ENCODE results near the gene SCN2A.

Gene SCN2A

DNA sequence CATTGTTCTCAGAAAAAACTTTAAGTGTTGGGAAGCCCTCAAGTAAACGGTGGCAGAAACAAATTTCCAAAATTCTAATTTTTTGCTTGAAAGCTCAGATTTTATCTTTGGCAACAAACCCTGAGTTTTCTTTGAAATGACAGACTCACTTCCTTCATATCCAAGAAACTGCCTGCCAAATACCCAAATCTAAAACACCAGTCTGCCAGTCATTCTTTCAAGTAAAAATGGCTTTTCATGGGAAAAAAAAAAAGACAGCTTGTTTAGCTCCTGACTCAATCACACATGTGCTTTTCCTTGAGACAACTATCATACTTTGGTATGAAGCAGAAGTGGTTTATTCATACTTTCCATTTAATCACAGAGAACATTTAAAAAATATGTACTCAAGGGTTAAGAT is 189.7 kb downstream of the SCN2A start:
- CTCF ChIA-PET = interaction anchor here (1.1 kb wide), 1 partner anchor 10 kb away, joined by 3 read pairs; no protein-coding TSS in a partner anchor

DNA sequence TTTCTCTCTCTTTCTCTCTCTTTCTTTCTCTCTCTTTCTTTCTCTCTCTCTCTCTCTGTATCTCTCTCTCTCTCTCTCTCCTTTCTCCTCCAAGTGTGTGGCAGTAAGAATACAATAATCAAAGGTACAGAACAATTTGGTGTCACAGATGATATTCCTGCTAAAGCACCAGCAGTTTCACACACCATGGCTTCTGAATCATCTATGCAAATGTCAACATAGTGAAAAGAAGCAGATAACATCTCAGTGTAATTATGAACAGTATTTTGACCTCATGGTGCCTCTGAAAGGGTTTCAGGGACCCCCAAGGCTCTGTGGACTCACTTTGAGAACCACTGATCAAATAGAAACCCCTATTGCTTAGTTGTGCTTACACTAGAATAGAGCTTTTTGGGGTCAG is 191.8 kb downstream of the SCN2A start:
- CTCF ChIA-PET = interaction anchor here (0.6 kb wide), 1 partner anchor 634 kb away, joined by 3 read pairs; no protein-coding TSS in a partner anchor
- POLR2A ChIA-PET = no interaction called here

More for the DNA sequence above, 189.7 kb downstream of the SCN2A start:
- POLR2A ChIA-PET = no interaction called here
- H3K4me3 ChIP-seq (ENCODE audit: low read depth, low read length) = no peak overlapping the region
- no peaks in the 10 kb centered on the region for H3K36me3 ChIP-seq (ENCODE audit: control insufficient read depth in 2 of 2, insufficient read depth in 1 of 2, low read length in 2 of 2)
- TF ChIP-seq ZNF394 (tag by site-specific recombination; IDR thresholded peaks at IDR 0.05; ENCODE audit: borderline replicate concordance) (no peak), ZBTB10 (tag by site-specific recombination; IDR thresholded peaks at IDR 0.05) (no peak), ZNF571 (tag by site-specific recombination; IDR thresholded peaks at IDR 0.05) (no peak), ZNF140 (tag by site-specific recombination; IDR thresholded peaks at IDR 0.05) (no peak), ZNF114 (tag by site-specific recombination; IDR thresholded peaks at IDR 0.05) (no peak), ZBTB20 (tag by site-specific recombination; IDR thresholded peaks at IDR 0.05) (no peak), ZNF19 (tag by site-specific recombination; IDR thresholded peaks at IDR 0.05; ENCODE audit: low read depth) (no peak), ZBTB17 (tag by site-specific recombination; IDR thresholded peaks at IDR 0.05) (no peak)
- TF ChIP-seq, protein P1, sequence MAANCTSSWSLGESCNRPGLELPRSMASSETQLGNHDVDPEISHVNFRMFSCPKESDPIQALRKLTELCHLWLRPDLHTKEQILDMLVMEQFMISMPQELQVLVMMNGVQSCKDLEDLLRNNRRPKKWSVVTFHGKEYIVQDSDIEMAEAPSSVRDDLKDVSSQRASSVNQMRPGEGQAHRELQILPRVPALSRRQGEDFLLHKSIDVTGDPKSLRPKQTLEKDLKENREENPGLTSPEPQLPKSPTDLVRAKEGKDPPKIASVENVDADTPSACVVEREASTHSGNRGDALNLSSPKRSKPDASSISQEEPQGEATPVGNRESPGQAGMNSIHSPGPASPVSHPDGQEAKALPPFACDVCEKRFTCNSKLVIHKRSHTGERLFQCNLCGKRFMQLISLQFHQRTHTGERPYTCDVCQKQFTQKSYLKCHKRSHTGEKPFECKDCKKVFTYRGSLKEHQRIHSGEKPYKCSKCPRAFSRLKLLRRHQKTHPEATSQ (tag by site-specific recombination; IDR thresholded peaks at IDR 0.05) = no peak
- no peak overlapping the region for H3K27ac ChIP-seq (ENCODE audit: extremely low read depth, low read depth, low read length)
- H3K9me3 ChIP-seq (ENCODE audit: control insufficient read depth, insufficient read depth, low read depth, low read length) = no peaks in the 10 kb centered on the region
- peaks cover 8% of the 10 kb centered on the region; the same call in 1 of the 2 replicates for H3K4me1 ChIP-seq (ENCODE audit: control insufficient read depth, insufficient read depth, low read length)

GRCh38 chr2:165432234-165432966 is 193.2 kb downstream of the SCN2A start:
- CTCF ChIA-PET = no interaction called here
- Histone ChIP-seq H3K27ac (ENCODE audit: extremely low read depth, low read depth, low read length) (no peak overlapping the region), H3K4me3 (ENCODE audit: low read depth, low read length) (no peak overlapping the region), H3K36me3 (ENCODE audit: control insufficient read depth in 2 of 2, insufficient read depth in 1 of 2, low read length in 2 of 2) (no peaks in the 10 kb centered on the region), H3K4me1 (ENCODE audit: control insufficient read depth, insufficient read depth, low read length) (peaks cover 11% of the 10 kb centered on the region; the same call in 1 of the 2 replicates), H3K9me3 (ENCODE audit: control insufficient read depth, insufficient read depth, low read depth, low read length) (no peaks in the 10 kb centered on the region)
- POLR2A ChIA-PET = no interaction called here
- TF ChIP-seq ZBTB49 (tag by site-specific recombination; IDR thresholded peaks at IDR 0.05; ENCODE audit: low read depth) (no peak), ZNF138 (tag by site-specific recombination; IDR thresholded peaks at IDR 0.05; ENCODE audit: borderline replicate concordance) (no peak), ZNF580 (tag by site-specific recombination; IDR thresholded peaks at IDR 0.05) (no peak), HOXD13 (CRISPR knock-in tag; IDR thresholded peaks at IDR 0.05; ENCODE audit: borderline replicate concordance) (no peak)
- TF ChIP-seq, protein P2, sequence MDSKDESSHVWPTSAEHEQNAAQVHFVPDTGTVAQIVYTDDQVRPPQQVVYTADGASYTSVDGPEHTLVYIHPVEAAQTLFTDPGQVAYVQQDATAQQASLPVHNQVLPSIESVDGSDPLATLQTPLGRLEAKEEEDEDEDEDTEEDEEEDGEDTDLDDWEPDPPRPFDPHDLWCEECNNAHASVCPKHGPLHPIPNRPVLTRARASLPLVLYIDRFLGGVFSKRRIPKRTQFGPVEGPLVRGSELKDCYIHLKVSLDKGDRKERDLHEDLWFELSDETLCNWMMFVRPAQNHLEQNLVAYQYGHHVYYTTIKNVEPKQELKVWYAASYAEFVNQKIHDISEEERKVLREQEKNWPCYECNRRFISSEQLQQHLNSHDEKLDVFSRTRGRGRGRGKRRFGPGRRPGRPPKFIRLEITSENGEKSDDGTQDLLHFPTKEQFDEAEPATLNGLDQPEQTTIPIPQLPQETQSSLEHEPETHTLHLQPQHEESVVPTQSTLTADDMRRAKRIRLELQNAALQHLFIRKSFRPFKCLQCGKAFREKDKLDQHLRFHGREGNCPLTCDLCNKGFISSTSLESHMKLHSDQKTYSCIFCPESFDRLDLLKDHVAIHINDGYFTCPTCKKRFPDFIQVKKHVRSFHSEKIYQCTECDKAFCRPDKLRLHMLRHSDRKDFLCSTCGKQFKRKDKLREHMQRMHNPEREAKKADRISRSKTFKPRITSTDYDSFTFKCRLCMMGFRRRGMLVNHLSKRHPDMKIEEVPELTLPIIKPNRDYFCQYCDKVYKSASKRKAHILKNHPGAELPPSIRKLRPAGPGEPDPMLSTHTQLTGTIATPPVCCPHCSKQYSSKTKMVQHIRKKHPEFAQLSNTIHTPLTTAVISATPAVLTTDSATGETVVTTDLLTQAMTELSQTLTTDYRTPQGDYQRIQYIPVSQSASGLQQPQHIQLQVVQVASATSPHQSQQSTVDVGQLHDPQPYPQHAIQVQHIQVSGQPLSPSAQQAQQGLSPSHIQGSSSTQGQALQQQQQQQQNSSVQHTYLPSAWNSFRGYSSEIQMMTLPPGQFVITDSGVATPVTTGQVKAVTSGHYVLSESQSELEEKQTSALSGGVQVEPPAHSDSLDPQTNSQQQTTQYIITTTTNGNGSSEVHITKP (tag by site-specific recombination; IDR thresholded peaks at IDR 0.05) = no peak

More for the DNA sequence above, 191.8 kb downstream of the SCN2A start:
- no peaks in the 10 kb centered on the region for H3K36me3 ChIP-seq (ENCODE audit: control insufficient read depth in 2 of 2, insufficient read depth in 1 of 2, low read length in 2 of 2)
- 0 out of 2 replicates have a peak, but pooled peaks have one; percentile 31 for TF ChIP-seq ZNF157 (tag by site-specific recombination; IDR thresholded peaks at IDR 0.05)
- no peak for TF ChIP-seq ZNF629 (tag by site-specific recombination; IDR thresholded peaks at IDR 0.05)
- no peak for TF ChIP-seq ZNF843 (tag by site-specific recombination; IDR thresholded peaks at IDR 0.05)
- no peak for TF ChIP-seq ZNF423 (tag by site-specific recombination; IDR thresholded peaks at IDR 0.05)
- no peak for TF ChIP-seq KLF7 (tag by site-specific recombination; IDR thresholded peaks at IDR 0.05; ENCODE audit: borderline replicate concordance)
- TF ChIP-seq ZNF596 (tag by site-specific recombination; IDR thresholded peaks at IDR 0.05) = peak; percentile 83
- TF ChIP-seq ZBTB20 (tag by site-specific recombination; IDR thresholded peaks at IDR 0.05) = no peak
- TF ChIP-seq ZNF184 (tag by site-specific recombination; IDR thresholded peaks at IDR 0.05) = no peak
- TF ChIP-seq, protein P3, sequence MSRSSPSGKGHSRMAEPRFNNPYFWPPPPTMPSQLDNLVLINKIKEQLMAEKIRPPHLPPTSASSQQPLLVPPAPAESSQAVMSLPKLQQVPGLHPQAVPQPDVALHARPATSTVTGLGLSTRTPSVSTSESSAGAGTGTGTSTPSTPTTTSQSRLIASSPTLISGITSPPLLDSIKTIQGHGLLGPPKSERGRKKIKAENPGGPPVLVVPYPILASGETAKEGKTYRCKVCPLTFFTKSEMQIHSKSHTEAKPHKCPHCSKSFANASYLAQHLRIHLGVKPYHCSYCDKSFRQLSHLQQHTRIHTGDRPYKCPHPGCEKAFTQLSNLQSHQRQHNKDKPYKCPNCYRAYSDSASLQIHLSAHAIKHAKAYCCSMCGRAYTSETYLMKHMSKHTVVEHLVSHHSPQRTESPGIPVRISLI (tag by site-specific recombination; IDR thresholded peaks at IDR 0.05) = no peak
- no peaks in the 10 kb centered on the region for H3K9me3 ChIP-seq (ENCODE audit: control insufficient read depth, insufficient read depth, low read depth, low read length)
- no peak overlapping the region for H3K27ac ChIP-seq (ENCODE audit: extremely low read depth, low read depth, low read length)
- no peak overlapping the region for H3K4me3 ChIP-seq (ENCODE audit: low read depth, low read length)
- H3K4me1 ChIP-seq (ENCODE audit: control insufficient read depth, insufficient read depth, low read length) = peaks cover 11% of the 10 kb centered on the region; the same call in 1 of the 2 replicates
